Neural progenitor cell (in vitro differentiated cells): Measurements from ENCODE around the gene SCAF8. TPM values are rescaled to one million over a fixed set of nuclear protein-coding genes. Genes with fewer than 3 reads are reported as not detected.
A peak's percentile ranks its signal among the peaks of the same experiment; 100 is the strongest.

Experiments used
- DNase-seq: peaks from one replicate; pipeline ENCODE4 v3.0.0-alpha.2; 2016; ENCODE audit warnings: low spot score
- H2AFZ ChIP-seq: fragments of 200-600 bp; sonication (generic); replicated peaks from 2 replicates; pipeline ENCODE4 v1.6.1; 2016; ENCODE audit warnings: antibody characterized with exemption
- H3F3A ChIP-seq: fragments of 200-600 bp; sonication (generic); 2 replicates; pipeline ENCODE4 v1.6.1; 2016; ENCODE audit warnings: antibody characterized with exemption, low read depth
- H3K27ac ChIP-seq: fragments of 200-600 bp; sonication (generic); 2 replicates; pipeline ENCODE4 v1.5.1; 2016; ENCODE audit warnings: mild to moderate bottlenecking
- H3K27me3 ChIP-seq: fragments of 200-600 bp; sonication (generic); 2 replicates; pipeline ENCODE4 v1.6.1; 2016; ENCODE audit warnings: mild to moderate bottlenecking, moderate library complexity
- H3K36me3 ChIP-seq: fragments of 200-600 bp; sonication (generic); 2 replicates; pipeline ENCODE4 v1.5.1; 2016
- H3K4me1 ChIP-seq: fragments of 200-600 bp; sonication (generic); 2 replicates; pipeline ENCODE4 v1.6.1; 2016; ENCODE audit warnings: mixed run types
- H3K4me2 ChIP-seq: fragments of 200-600 bp; sonication (generic); 2 replicates; pipeline ENCODE4 v1.6.1; 2016
- H3K4me3 ChIP-seq: fragments of 200-600 bp; sonication (generic); 2 replicates; pipeline ENCODE4 v1.5.1; 2016
- H3K79me2 ChIP-seq: fragments of 200-600 bp; sonication (generic); 2 replicates; pipeline ENCODE4 v1.6.1; 2016; ENCODE audit warnings: low read depth
- H3K9ac ChIP-seq: fragments of 200-600 bp; sonication (generic); 2 replicates; pipeline ENCODE4 v1.6.1; 2016
- H3K9me3 ChIP-seq: fragments of 200-600 bp; sonication (generic); 2 replicates; pipeline ENCODE4 v1.5.1; 2016; ENCODE audit warnings: low read depth
- H4K20me1 ChIP-seq: fragments of 200-600 bp; sonication (generic); 2 replicates; pipeline ENCODE4 v1.6.1; 2016; ENCODE audit warnings: low read depth
- H3K27ac Mint-ChIP-seq: 3 replicates; pipeline ENCODE4 v1.8.0; 2021; ENCODE audit warnings: mixed read lengths
- H3K27me3 Mint-ChIP-seq: 2 replicates; pipeline ENCODE4 v1.8.0; 2022; ENCODE audit warnings: low read depth, mild to moderate bottlenecking, inconsistent platforms, moderate library complexity, mixed read lengths; ENCODE audit not compliant: insufficient read depth
- H3K36me3 Mint-ChIP-seq: 3 replicates; pipeline ENCODE4 v1.8.0; 2021; ENCODE audit warnings: mixed read lengths
- H3K4me1 Mint-ChIP-seq: 3 replicates; pipeline ENCODE4 v1.8.0; 2021; ENCODE audit warnings: mixed read lengths
- H3K4me3 Mint-ChIP-seq: 3 replicates; pipeline ENCODE4 v1.8.0; 2021; ENCODE audit warnings: mild to moderate bottlenecking, moderate library complexity, mixed read lengths
- H3K9me3 Mint-ChIP-seq: 3 replicates; pipeline ENCODE4 v1.8.0; 2020; ENCODE audit warnings: mixed read lengths
- EZH2 ChIP-seq: fragments of 200-600 bp; sonication (generic); IDR thresholded peaks from 2 replicates; pipeline ENCODE4 v1.6.1; 2017; ENCODE audit warnings: antibody characterized with exemption, mild to moderate bottlenecking, moderate library complexity
- EZH2phosphoT487 ChIP-seq: fragments of 200-600 bp; sonication (generic); IDR thresholded peaks from 2 replicates; pipeline ENCODE4 v1.6.1; 2017; ENCODE audit warnings: antibody characterized with exemption
- microRNA counts: library from miRNA; unstranded; fragments of <30 nt; microRNA quantifications from one replicate; lab custom pipeline; 2016
- microRNA-seq: library from miRNA; unstranded; fragments of <30 nt; microRNA quantifications from one replicate; pipeline ENCODE4, GENCODE V29; 2016
- small RNA-seq: library from RNA; depleted of rRNA; stranded (forward); fragments of <200 nt; gene quantifications from one replicate; pipeline ENCODE3, GENCODE V24; 2015
- total RNA-seq: library from RNA; depleted of rRNA; stranded (reverse); fragments of >200 nt; gene quantifications from 2 replicates; pipeline ENCODE4 v1.2.3, GENCODE V29; 2015; ENCODE audit warnings: low replicate concordance
- TF ChIP-seq, protein P1 (sequence below): fragments of 200-600 bp; sonication (generic); IDR thresholded peaks from 2 replicates; pipeline ENCODE4 v1.5.1; 2017; ENCODE audit warnings: antibody characterized with exemption, mild to moderate bottlenecking

Gene SCAF8
- total RNA-seq, 1 donor from 2014 or later, result 62.1 TPM

- no peaks in the 10 kb centered on the region for H3K27me3 ChIP-seq
- H2AFZ ChIP-seq, result no peak overlapping the region
- H3K9me3 Mint-ChIP-seq, result peaks cover 4% of the 10 kb centered on the region
- TF ChIP-seq EZH2, result no peak
- peaks cover 9% of the 10 kb centered on the region for H3K4me1 ChIP-seq
- peaks cover 7% of the 10 kb centered on the region for H3K79me2 ChIP-seq
- peaks cover 3% of the 10 kb centered on the region for H3K27me3 Mint-ChIP-seq
- H3K4me3 Mint-ChIP-seq, result no peak overlapping the region
- peaks cover 6% of the 10 kb centered on the region for H3F3A ChIP-seq
- no peak overlapping the region for H3K27ac ChIP-seq
- no peak overlapping the region for H3K27ac Mint-ChIP-seq
- no peak for DNase-seq
- H4K20me1 ChIP-seq, result peaks cover 22% of the 10 kb centered on the region
- H3K36me3 ChIP-seq, result no peaks in the 10 kb centered on the region
- H3K9me3 ChIP-seq, result no peaks in the 10 kb centered on the region
- no peak overlapping the region for H3K4me3 ChIP-seq
- no peak overlapping the region for H3K4me2 ChIP-seq
- H3K9ac ChIP-seq, result no peak overlapping the region
- H3K4me1 Mint-ChIP-seq, result peaks cover 41% of the 10 kb centered on the region
- peaks cover 17% of the 10 kb centered on the region for H3K36me3 Mint-ChIP-seq
Measured at GRCh38 chr6:154878871-154879491, 145.8 kb downstream of the SCAF8 start.

DNA sequence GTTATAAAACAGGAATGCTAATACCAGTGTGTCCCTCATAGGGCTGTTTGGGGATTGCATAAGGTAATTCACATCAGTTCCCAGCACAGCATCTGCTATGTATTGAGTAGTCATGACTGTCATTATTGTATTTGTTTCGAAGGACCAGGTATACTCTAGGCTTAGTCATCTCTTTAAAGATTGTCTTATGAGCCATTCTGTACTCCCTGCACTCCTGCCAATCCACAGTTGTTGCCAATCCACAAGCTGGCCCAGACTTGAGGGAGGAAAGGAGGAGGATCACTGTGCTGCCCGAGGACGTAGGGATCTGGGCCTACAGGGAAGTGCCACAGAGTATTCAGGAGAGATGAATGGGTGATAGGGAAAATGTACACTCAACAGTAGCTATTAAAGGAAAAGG, 148.9 kb downstream of the SCAF8 start:
- Histone ChIP-seq H3K27me3 (no peaks in the 10 kb centered on the region), H3K4me3 (no peak overlapping the region), H3K4me1 (no peaks in the 10 kb centered on the region), H3K79me2 (no peaks in the 10 kb centered on the region), H3F3A (no peaks in the 10 kb centered on the region), H3K27ac (no peak overlapping the region), H2AFZ (no peak overlapping the region), H3K36me3 (no peaks in the 10 kb centered on the region), H3K4me2 (no peak overlapping the region), H4K20me1 (no peaks in the 10 kb centered on the region), H3K9ac (no peak overlapping the region), H3K9me3 (no peaks in the 10 kb centered on the region)
- no peak for DNase-seq
- Mint-ChIP-seq H3K4me1 (peaks cover 13% of the 10 kb centered on the region), H3K9me3 (peaks cover 4% of the 10 kb centered on the region), H3K27me3 (peaks cover 3% of the 10 kb centered on the region), H3K27ac (no peak overlapping the region), H3K36me3 (peaks cover 38% of the 10 kb centered on the region), H3K4me3 (no peak overlapping the region)
- TF ChIP-seq EZH2 (no peak), EZH2phosphoT487 (no peak)
- TF ChIP-seq, protein P1, sequence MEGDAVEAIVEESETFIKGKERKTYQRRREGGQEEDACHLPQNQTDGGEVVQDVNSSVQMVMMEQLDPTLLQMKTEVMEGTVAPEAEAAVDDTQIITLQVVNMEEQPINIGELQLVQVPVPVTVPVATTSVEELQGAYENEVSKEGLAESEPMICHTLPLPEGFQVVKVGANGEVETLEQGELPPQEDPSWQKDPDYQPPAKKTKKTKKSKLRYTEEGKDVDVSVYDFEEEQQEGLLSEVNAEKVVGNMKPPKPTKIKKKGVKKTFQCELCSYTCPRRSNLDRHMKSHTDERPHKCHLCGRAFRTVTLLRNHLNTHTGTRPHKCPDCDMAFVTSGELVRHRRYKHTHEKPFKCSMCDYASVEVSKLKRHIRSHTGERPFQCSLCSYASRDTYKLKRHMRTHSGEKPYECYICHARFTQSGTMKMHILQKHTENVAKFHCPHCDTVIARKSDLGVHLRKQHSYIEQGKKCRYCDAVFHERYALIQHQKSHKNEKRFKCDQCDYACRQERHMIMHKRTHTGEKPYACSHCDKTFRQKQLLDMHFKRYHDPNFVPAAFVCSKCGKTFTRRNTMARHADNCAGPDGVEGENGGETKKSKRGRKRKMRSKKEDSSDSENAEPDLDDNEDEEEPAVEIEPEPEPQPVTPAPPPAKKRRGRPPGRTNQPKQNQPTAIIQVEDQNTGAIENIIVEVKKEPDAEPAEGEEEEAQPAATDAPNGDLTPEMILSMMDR, result no peak

MicroRNAs within 50 kb of the gene (microRNA counts, 767-probe panel; counts per million panel counts)
- 460 counts per million, percentile 90 among the panel's probes with 10 or more counts for microRNA hsa-miR-1273c (lab: Ali Mortazavi, UCI)

Small RNA genes lying within 50 kb of the gene (microRNA-seq; reads per million reads assigned to microRNA genes)
- gene MIR1273C, result not detected

Small RNA genes lying within 50 kb of the gene (small RNA-seq; reads per million reads assigned to genes)
- not detected for gene MIR1273C
- not detected for gene RNU6-824P

Other genes with a start within 250 kb of the SCAF8 start
- gene CNKSR3, start 222.7 kb upstream of the SCAF8 start, total RNA-seq, result 8.8 and 9.9 TPM in 2 replicates